Thyroid gland (tissue), 4 donors: Measurements from ENCODE around the gene PGGHG. TPM values are rescaled to one million over a fixed set of nuclear protein-coding genes. Genes with fewer than 3 reads are reported as not detected.

Experiments used
- DNase-seq, 2 donors: peaks; one replicate each; pipeline ENCODE4 v3.0.0-alpha.2; 2019
- H3K27ac ChIP-seq, 3 donors: fragments of 200-600 bp; sonication (generic); 1 replicate in 2 of 3; 2 replicates in 1 of 3; pipeline ENCODE4 v1.5.1; 2016 to 2019; ENCODE audit warnings: mild to moderate bottlenecking in 1 of 3, moderate library complexity in 1 of 3
- H3K27me3 ChIP-seq: fragments of 200-600 bp; sonication (generic); one replicate; pipeline ENCODE4 v1.5.1; 2019
- H3K36me3 ChIP-seq, 2 donors: fragments of 200-600 bp; sonication (generic); one replicate each; pipeline ENCODE4 v1.5.1; 2016 to 2019
- H3K4me1 ChIP-seq, 2 donors: fragments of 200-600 bp; sonication (generic); one replicate each; pipeline ENCODE4 v1.5.1; 2017 to 2019
- H3K4me3 ChIP-seq, 3 donors: fragments of 200-600 bp; sonication (generic); replicated peaks in 1 of 3; 1 replicate in 2 of 3; 2 replicates in 1 of 3; pipeline ENCODE4 v1.5.1; 2016; ENCODE audit warnings: mild to moderate bottlenecking in 1 of 3
- H3K9me3 ChIP-seq: fragments of 200-600 bp; sonication (generic); one replicate; pipeline ENCODE4 v1.5.1; 2017
- CTCF ChIP-seq, 6 experiments: fragments of 200-600 bp in 3 of 6; fragments of 450-650 bp in 3 of 6; sonication (generic) in 3 of 6; IDR thresholded peaks; one replicate each; pipeline ENCODE4 v1.5.1; 2016 to 2019; ENCODE audit warnings: antibody characterized with exemption in 6 of 6, mild to moderate bottlenecking in 2 of 6, inconsistent platforms in 1 of 6, moderate library complexity in 1 of 6
- POLR2A ChIP-seq, 2 donors: fragments of 450-650 bp; IDR thresholded peaks; one replicate each; pipeline ENCODE4 v1.6.1; 2017; ENCODE audit warnings: antibody characterized with exemption in 2 of 2, mild to moderate bottlenecking in 2 of 2, moderate library complexity in 1 of 2
- WGBS, 2 donors: methylation state at CpG; one replicate each; pipeline ENCODE4 v1.1.5; 2017; 5-methylcytosine and 5-hydroxymethylcytosine counted together
- intact Hi-C: fragments of 100-400 bp; cut with DNase I; formaldehyde crosslinking; loops from one replicate; pipeline ENCODE4 v1.15.1; 2023
- total RNA-seq, 4 donors: library from RNA; depleted of rRNA; stranded (reverse); fragments of >200 nt; gene quantifications; one replicate each; pipeline ENCODE4 v1.2.3, GENCODE V29; 2016

The PGGHG gene
- total RNA-seq, 4 donors from 2014 or later, result 21.8 to 43.3 (median 32.7) TPM

- H3K4me1 ChIP-seq, result no peaks in the 10 kb centered on the region
- DNase-seq, result no peak
- 54 to 55% methylated on average over 21 of the region's 21 CpGs for WGBS, 2 donors
- no peaks in the 10 kb centered on the region for H3K9me3 ChIP-seq
- TF ChIP-seq CTCF (IDR thresholded peaks at IDR 0.05) (no peak), POLR2A (IDR thresholded peaks at IDR 0.05) (no peak)
- intact Hi-C loops, result no loop called here
- H3K4me3 ChIP-seq, result no peak overlapping the region
- H3K27me3 ChIP-seq, result no peaks in the 10 kb centered on the region
- no peak overlapping the region for H3K27ac ChIP-seq
- no peaks in the 10 kb centered on the region for H3K36me3 ChIP-seq
Observed at GRCh38 chr11:269146-269890, 19.6 kb upstream of the PGGHG start.

- no peaks in the 10 kb centered on the region for H3K9me3 ChIP-seq
- no peak for TF ChIP-seq POLR2A (IDR thresholded peaks at IDR 0.05)
- TF ChIP-seq CTCF (IDR thresholded peaks at IDR 0.05), result no peak
- H3K4me3 ChIP-seq, result no peak overlapping the region
- H3K4me1 ChIP-seq, result no peaks in the 10 kb centered on the region
- no peaks in the 10 kb centered on the region for H3K27me3 ChIP-seq
- intact Hi-C loops, result no loop called here
- H3K27ac ChIP-seq, result no peak overlapping the region
- H3K36me3 ChIP-seq, result no peaks in the 10 kb centered on the region
- no peak for DNase-seq
- WGBS, 2 donors, result 79 to 81% methylated on average over 11 to 17 of the region's 18 CpGs
Observed at GRCh38 chr11:270451-271318, 18.2 kb upstream of the PGGHG start.

GRCh38 chr11:271319-271715, 17.6 kb upstream of the PGGHG start:
- intact Hi-C loops, result no loop called here
- WGBS, 2 donors, result 89 to 94% methylated on average over 5 to 8 of the region's 8 CpGs
- no peaks in the 10 kb centered on the region for H3K4me1 ChIP-seq
- H3K27ac ChIP-seq, result no peak overlapping the region
- TF ChIP-seq CTCF (IDR thresholded peaks at IDR 0.05) (no peak), POLR2A (IDR thresholded peaks at IDR 0.05) (no peak)
- H3K27me3 ChIP-seq, result no peaks in the 10 kb centered on the region
- H3K9me3 ChIP-seq, result no peaks in the 10 kb centered on the region
- H3K36me3 ChIP-seq, result no peaks in the 10 kb centered on the region
- H3K4me3 ChIP-seq, result no peak overlapping the region
- no peak for DNase-seq

- H3K27ac ChIP-seq, result no peak overlapping the region
- WGBS, 2 donors, result 84 to 86% methylated on average over 13 to 22 of the region's 22 CpGs
- TF ChIP-seq CTCF (IDR thresholded peaks at IDR 0.05) (no peak), POLR2A (IDR thresholded peaks at IDR 0.05) (no peak)
- DNase-seq, result no peak
- intact Hi-C loops, result no loop called here
- H3K4me1 ChIP-seq, result no peaks in the 10 kb centered on the region
- no peaks in the 10 kb centered on the region for H3K27me3 ChIP-seq
- H3K9me3 ChIP-seq, result no peaks in the 10 kb centered on the region
- no peak overlapping the region for H3K4me3 ChIP-seq
- H3K36me3 ChIP-seq, result no peaks in the 10 kb centered on the region
Observed at GRCh38 chr11:272195-272930, 16.6 kb upstream of the PGGHG start.
